H54 (cell line): ENCODE measurements around the gene ZC3H10.
"Not testable (repeated sequence)": the region's sequence is repeated elsewhere in the genome, so short reads cannot be mapped to it uniquely, and the experiment has no call there.

Source experiments
- DNase-seq: peaks from one replicate; pipeline ENCODE4 v3.0.0; 2011; ENCODE audit warnings: low spot score, mixed read lengths; ENCODE audit not compliant: insufficient read length
- FAIRE-seq: peaks from 3 replicates; lab custom pipeline; 2011; peaks lifted over from hg19 to GRCh38; lab: Jason Lieb, UNC
- POLR2A ChIP-seq: IDR thresholded peaks from 2 replicates; pipeline ENCODE4 v1.6.1; 2011; ENCODE audit warnings: low read depth, mild to moderate bottlenecking, low read length

Gene ZC3H10

GRCh38 chr12:56146492-56147460, 28.7 kb downstream of the ZC3H10 start:
- no peak for TF ChIP-seq POLR2A
- DNase-seq (no peak), FAIRE-seq (no peak)

GRCh38 chr12:56150563-56150962, 32.5 kb downstream of the ZC3H10 start:
- no peak for FAIRE-seq
- no peak for DNase-seq
- no peak for TF ChIP-seq POLR2A

DNA sequence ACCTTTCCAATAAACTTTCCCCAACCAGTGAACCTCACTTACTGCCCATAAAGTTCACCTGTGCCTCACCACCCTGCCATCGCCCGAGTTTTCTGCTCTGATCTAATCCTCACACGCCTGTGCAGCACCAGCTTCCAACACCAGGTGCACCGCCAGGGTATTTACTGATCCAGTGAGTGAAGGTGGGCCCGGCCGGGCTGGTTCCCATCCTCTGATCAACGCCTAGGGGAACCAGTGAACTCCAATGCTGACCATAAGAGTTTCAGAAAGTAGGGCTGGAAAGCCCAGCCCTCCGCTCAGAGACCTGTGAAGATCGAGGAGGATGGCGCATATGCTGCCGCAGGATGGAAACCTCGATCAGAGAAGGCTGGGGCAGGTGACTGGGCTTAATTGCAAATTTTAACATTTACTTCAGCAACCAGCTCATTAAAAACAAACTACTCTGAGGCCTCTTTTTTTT, 33.6 kb downstream of the ZC3H10 start:
- no peak for TF ChIP-seq POLR2A
- DNase-seq (no peak), FAIRE-seq (no peak)

DNA sequence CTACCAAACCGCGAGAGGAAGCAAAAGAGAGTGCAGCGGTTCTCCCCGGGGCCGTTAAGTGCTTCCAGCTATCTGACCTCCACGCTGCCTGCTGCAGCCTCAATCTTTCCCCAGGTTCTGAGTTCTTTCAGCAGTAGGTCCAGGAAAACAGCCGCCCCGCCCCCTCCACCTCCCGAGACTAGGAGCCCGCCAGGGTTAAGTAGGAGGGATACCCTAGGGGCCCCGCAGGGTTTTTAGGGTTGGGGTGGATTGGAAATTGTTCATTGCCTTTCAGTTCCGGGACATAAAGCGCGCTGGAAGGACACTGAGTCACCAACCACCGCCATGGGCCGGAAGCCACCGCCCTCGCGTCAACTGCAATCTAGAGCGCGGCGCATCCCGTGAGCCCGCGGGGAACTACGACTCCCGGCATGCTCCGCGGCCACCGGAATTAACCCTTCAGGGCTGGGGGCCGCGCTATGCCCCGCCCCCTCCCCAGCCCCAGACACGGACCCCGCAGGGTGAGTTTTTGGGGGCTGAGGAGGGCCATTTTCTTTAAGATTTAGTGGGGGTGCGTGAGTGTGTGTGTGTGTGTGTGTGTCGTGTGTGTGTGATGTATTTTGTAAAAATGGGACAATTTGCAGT, 34.2 kb downstream of the ZC3H10 start, which contains the start of gene MYL6B:
TSS of gene MYL6B (plus strand) at position 456 of the 624 bp plus-strand sequence. CDS start 1,332 bp downstream, outside the sequence.
- DNase-seq, result peak; percentile 77
- peak; percentile 57 for TF ChIP-seq POLR2A
- peak; percentile 61 for FAIRE-seq

DNA sequence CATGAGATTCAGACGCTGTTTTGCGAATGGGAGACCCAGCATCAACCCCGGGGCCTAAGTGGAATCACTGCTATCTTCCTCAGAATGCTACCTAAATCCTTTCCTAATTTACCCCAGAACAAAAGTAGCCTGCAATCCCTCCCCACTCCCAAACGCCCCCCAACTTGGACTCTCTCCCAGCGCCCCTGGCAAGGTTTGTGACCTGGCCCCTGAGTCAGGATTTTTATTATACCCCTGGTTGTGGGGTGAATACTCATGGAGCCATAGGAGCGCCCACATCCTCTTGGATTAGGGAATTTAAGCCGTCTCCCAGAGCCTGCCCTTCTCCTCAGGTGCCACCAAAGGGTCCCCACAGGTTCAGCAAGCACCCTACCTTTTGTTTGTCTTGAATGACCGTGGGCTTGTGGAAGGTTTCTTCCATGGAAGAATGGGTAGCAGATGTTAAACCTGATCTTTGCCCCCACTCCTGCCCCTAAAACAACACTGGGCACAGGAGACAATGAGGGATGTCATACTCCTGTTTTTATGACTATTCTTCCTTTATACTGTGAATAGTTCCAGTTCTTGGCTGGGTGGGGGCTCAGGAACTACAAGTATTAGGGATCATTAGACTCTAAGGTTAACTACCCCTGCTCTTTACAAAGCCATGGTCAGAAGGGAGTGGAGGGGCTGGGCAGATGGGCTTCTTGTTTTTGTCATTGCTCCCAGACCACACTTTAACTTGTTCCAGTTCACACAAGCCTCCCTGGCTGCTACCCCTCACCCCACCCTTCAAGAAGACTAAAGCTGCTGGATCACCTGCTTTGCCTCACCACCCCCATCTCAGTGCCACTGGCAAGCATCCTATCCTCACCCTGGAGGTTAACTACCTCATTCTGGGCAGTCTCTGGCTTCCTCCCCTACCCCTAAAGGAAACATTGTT, 35.0 kb downstream of the ZC3H10 start:
- FAIRE-seq (no peak), DNase-seq (no peak)

GRCh38 chr12:56153678-56154065, 35.6 kb downstream of the ZC3H10 start:
- TF ChIP-seq POLR2A, result no peak

More for the DNA sequence above, 35.0 kb downstream of the ZC3H10 start:
- no peak for TF ChIP-seq POLR2A

GRCh38 chr12:56154246-56154771, 36.2 kb downstream of the ZC3H10 start:
- no peak for FAIRE-seq
- TF ChIP-seq POLR2A, result no peak
- no peak for DNase-seq

More at GRCh38 chr12:56153678-56154065, 35.6 kb downstream of the ZC3H10 start:
- FAIRE-seq (no peak), DNase-seq (no peak)

- DNase-seq (no peak), FAIRE-seq (no peak)
- TF ChIP-seq POLR2A, result no peak
These were observed 36.8 kb downstream of the ZC3H10 start for GRCh38 chr12:56154818-56155217.

DNA sequence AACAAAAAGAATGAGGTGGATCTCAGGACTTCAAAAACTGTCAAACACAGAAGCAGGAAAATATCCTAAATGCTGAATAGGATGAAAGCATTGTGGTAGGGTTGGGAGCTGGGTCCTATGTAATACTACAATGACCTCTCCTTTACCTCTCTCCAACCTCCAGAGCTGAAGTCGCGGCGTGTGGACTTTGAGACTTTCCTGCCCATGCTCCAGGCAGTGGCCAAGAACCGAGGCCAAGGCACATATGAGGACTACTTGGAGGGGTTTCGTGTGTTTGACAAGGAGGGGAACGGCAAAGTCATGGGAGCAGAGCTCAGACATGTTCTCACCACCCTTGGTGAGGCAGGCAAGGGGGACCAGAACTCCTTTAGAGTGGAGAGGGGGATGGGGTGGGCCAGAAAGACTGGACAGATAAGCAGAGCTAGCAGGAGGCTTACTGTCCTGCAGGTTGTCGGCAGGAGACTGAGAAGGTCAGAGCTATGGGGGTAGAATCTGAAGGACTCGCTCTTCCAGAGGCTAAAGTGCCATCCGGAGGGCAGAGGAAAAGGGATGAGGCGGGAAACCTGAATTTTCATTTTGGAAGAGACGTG, 37.3 kb downstream of the ZC3H10 start:
- no peak for TF ChIP-seq POLR2A
- DNase-seq, result no peak
- FAIRE-seq, result no peak

- FAIRE-seq, DNase-seq: not testable (repeated sequence)
These were observed 38.6 kb downstream of the ZC3H10 start for GRCh38 chr12:56156464-56157200.

GRCh38 chr12:56157201-56158028, 39.3 kb downstream of the ZC3H10 start:
- FAIRE-seq, result no peak
- TF ChIP-seq POLR2A, result peak; percentile 27; the same call in 1 of the 2 replicates
- DNase-seq, result peak; percentile 57
